WERI-Rb-1 (cell line): ENCODE measurements around the gene SCN4A.
"Not testable (repeated sequence)": the region's sequence is repeated elsewhere in the genome, so short reads cannot be mapped to it uniquely, and the experiment has no call there.

Source experiments
- DNase-seq: peaks from one replicate; pipeline ENCODE4 v3.0.0-alpha.2; 2020
- H3K27ac ChIP-seq: fragments of 250-450 bp; sonication (Bioruptor Pico); 2 replicates; pipeline ENCODE4 v1.5.1; 2020; ENCODE audit warnings: mild to moderate bottlenecking, moderate library complexity
- H3K27me3 ChIP-seq: fragments of 250-450 bp; sonication (Bioruptor Pico); 2 replicates; pipeline ENCODE4 v1.5.1; 2021; ENCODE audit warnings: mild to moderate bottlenecking, low read depth, moderate library complexity; ENCODE audit not compliant: insufficient read depth, severe bottlenecking
- H3K36me3 ChIP-seq: fragments of 250-450 bp; sonication (Bioruptor Pico); 2 replicates; pipeline ENCODE4 v1.5.1; 2020; ENCODE audit warnings: mild to moderate bottlenecking, moderate library complexity
- H3K4me3 ChIP-seq: 2 replicates; pipeline ENCODE4 v1.5.1; 2011; ENCODE audit warnings: low read depth, mild to moderate bottlenecking, control low read depth, low read length
- H3K9me3 ChIP-seq: fragments of 250-450 bp; sonication (Bioruptor Pico); 2 replicates; pipeline ENCODE4 v1.5.1; 2021; ENCODE audit warnings: mild to moderate bottlenecking, moderate library complexity; ENCODE audit not compliant: severe bottlenecking
- TF ChIP-seq, protein P1 (sequence below): IDR thresholded peaks from 2 replicates; pipeline ENCODE4 v1.5.1; 2011; ENCODE audit warnings: low read depth, mild to moderate bottlenecking, control low read depth, inconsistent platforms, low read length

The SCN4A gene

DNA sequence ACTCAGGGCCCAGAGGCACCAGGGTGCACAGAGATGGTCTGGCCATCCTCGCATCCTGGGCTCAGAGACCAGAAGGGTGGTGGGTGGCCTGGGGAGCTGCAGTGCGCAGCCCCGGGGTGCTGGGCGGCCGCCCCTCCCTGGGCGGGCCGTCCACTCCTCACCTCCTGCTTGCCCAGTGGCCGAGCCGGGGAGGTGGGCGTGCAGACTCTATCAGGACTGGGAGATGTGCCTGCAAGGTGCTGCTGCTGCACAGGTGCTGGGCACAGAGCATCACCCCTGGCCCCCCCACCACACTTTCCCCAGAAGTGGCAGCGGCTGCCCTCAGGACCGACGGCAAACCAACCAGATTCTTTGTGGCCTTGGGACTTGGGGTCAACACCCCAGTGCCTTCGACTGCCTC lies at the start of gene SCN4A:
SCN4A (minus strand) TSS at position 123 of the 400 bp plus-strand sequence; CDS start at position 46, 77 bp downstream.
- no peak for DNase-seq
- Histone ChIP-seq H3K27ac (no peak within 1 kb of the TSS), H3K4me3 (no peak within 1 kb of the TSS), H3K36me3 (no peaks in the 10 kb centered on the region), H3K9me3 (no peaks in the 10 kb centered on the region), H3K27me3 (no peaks in the 10 kb centered on the region)
- TF ChIP-seq, protein P1, sequence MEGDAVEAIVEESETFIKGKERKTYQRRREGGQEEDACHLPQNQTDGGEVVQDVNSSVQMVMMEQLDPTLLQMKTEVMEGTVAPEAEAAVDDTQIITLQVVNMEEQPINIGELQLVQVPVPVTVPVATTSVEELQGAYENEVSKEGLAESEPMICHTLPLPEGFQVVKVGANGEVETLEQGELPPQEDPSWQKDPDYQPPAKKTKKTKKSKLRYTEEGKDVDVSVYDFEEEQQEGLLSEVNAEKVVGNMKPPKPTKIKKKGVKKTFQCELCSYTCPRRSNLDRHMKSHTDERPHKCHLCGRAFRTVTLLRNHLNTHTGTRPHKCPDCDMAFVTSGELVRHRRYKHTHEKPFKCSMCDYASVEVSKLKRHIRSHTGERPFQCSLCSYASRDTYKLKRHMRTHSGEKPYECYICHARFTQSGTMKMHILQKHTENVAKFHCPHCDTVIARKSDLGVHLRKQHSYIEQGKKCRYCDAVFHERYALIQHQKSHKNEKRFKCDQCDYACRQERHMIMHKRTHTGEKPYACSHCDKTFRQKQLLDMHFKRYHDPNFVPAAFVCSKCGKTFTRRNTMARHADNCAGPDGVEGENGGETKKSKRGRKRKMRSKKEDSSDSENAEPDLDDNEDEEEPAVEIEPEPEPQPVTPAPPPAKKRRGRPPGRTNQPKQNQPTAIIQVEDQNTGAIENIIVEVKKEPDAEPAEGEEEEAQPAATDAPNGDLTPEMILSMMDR: no peak

DNA sequence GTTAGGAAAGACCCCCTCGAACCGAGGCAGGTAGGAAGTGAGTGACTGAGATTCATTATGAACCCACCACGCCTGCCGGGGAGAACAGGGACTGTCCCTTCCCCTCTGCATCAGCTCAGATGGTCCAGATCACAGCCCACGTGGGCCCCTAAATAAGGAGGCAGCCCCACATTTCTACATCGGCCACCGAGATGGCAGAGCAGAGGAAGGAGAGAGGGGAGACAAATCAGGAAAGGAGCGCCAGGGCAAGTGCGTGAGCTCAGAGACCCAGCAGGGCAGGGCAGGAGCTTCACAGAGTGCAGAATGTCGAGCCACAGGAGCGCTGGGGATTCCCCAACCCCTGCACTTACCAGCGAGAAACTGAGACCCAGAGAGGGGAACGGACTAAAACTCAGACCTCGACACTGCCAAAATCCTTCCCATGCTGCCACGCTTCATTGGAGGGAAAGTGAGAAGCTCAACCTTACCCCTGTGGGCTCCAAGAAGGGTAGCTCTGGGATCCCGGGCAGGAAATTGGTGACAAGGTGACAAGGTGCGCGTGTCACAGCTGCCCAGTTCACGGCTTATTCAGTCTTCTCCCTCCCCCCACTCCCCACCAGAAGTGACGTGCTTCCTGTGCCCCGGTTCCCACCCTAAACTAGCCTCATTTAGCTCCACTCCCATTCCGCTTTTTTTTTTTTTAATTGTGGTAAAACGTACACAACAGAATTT lies 47.5 kb upstream of the SCN4A start, which contains the start of gene ICAM2:
ICAM2 (minus strand) TSS at position 578 of the 711 bp plus-strand sequence. CDS start 13,942 bp downstream, outside the sequence.
- TF ChIP-seq, protein P1: no peak
- no peaks in the 10 kb centered on the region for H3K9me3 ChIP-seq
- H3K27ac ChIP-seq: no peak within 1 kb of the TSS
- no peak within 1 kb of the TSS for H3K4me3 ChIP-seq
- no peak for DNase-seq
- H3K27me3 ChIP-seq: no peaks in the 10 kb centered on the region
- no peaks in the 10 kb centered on the region for H3K36me3 ChIP-seq

DNA sequence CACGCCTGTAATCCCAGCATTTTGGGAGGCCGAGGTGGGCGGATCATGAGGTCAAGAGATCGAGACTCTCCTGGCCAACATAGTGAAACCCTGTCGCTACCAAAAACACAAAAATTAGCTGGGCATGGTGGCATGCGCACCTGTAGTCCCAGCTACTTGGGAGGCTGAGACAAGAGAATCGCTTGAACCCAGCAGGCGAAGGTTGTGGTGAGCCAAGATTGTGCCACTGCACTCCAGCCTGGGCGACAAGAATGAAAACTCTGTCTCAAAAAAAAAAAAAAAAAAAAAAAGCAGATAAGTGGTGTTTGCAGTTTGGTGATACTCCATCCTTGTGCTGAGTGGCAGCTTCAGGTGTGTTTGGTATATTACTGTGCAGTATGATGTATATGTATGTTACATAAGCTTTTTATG lies 46.8 kb upstream of the SCN4A start:
- H3K36me3 ChIP-seq, DNase-seq, H3K27me3 ChIP-seq, H3K9me3 ChIP-seq, H3K4me3 ChIP-seq, H3K27ac ChIP-seq: not testable (repeated sequence)

DNA sequence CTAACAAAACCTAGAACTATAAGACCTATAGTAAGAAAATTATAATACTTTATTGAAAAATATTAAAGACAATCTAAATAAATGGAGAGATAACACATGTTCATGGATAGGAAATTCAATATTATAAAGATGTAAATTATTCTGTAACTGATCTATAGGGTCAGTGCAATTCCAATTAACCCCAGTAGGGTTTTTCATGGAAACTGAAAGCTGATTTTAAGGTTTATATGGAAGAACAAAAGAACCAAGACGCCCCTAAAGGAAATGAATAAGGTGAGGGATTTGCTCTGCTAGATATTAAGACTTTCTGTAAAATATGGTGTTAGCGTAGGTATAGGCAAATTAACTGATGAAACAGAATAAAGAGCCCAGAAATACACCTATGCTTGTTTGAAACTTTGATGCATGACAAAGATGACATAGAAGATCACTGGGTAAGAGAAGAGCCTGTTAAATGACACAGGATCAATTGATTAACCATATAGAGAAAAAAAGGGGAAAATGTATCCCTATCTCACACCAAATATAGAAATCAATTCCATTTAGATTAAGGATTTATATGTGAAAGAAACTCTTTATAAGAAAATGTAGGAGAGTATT lies 44.8 kb upstream of the SCN4A start:
- Histone ChIP-seq H3K27ac (no peak overlapping the region), H3K27me3 (no peaks in the 10 kb centered on the region), H3K4me3 (no peak overlapping the region), H3K9me3 (no peaks in the 10 kb centered on the region), H3K36me3 (no peaks in the 10 kb centered on the region)
- TF ChIP-seq, protein P1: no peak
- DNase-seq: no peak

DNA sequence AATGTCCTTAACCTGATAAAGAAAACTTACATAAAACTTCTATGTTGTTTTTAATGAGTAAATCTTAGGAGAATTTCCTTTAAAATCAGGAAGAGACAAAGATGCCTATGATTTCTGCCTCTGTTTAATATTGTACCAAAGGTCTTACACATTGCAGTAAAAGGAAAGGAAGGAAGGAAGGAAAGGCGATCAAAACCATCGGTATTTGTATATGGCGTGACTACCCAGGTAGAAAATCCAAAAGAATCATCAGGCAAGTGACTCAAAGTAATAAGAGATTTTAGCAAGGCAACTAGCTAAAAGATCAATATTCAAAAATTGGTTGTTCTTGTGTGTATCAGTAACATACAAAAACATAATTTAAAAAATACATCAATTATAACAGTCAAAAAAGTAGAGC lies 44.3 kb upstream of the SCN4A start:
- Histone ChIP-seq H3K4me3 (no peak overlapping the region), H3K27ac (no peak overlapping the region), H3K36me3 (no peaks in the 10 kb centered on the region), H3K9me3 (no peaks in the 10 kb centered on the region), H3K27me3 (no peaks in the 10 kb centered on the region)
- DNase-seq: no peak
- TF ChIP-seq, protein P1: no peak

DNA sequence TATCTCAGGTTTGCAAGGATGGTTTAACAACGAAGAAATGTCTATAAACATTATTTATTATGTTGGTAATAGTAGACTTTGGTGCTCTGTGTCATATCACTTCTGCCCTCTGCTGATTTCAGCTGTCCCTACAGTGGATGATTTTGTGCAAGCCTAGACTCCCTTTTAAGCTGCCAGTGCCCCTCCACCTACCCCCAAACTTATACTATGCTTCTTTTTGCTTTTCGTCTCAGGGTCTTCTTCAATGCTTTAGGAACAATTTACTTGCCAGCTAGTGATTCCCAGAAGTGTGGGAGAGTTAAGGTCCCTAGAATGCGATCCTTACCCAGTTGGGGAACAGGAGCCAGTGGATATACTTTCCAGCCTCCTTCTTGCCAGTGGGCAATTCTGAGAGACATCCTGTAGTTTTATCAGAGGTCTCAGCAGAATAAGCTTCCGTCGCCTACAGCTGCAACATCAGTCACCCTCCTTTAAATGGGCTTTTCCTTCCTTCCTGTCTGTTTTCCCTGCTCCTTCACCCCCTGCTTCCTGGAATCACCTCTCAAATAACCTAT lies 43.6 kb upstream of the SCN4A start:
- no peak for DNase-seq
- Histone ChIP-seq H3K36me3 (no peaks in the 10 kb centered on the region), H3K27ac (no peak overlapping the region), H3K9me3 (no peaks in the 10 kb centered on the region), H3K27me3 (no peaks in the 10 kb centered on the region), H3K4me3 (no peak overlapping the region)
- TF ChIP-seq, protein P1: no peak
